ENCODE measurements around the gene CD81. TPM values are rescaled to one million over a fixed set of nuclear protein-coding genes. Genes with fewer than 3 reads are reported as not detected.
A peak's percentile ranks its signal among the peaks of the same experiment; 100 is the strongest.

CD81 gene
- total and polyA plus RNA-seq, 8 donors = 595 to 754 (median 652) TPM

GRCh38 chr11:2365571-2366210, 11.4 kb upstream of the CD81 start:
- ATAC-seq (no peak), DNase-seq (peak in 1 of 4 donors; percentile 58)
- Histone ChIP-seq H3K9me3 (no peaks in the 10 kb centered on the region), H3K36me3 (no peaks in the 10 kb centered on the region), H3K27me3 (no peaks in the 10 kb centered on the region), H3K4me1 (no peaks in the 10 kb centered on the region), H3K4me3 (no peak overlapping the region), H3K27ac (no peak overlapping the region)
- TF ChIP-seq CTCF (IDR thresholded peaks at IDR 0.05) = no peak
- intact Hi-C loops (cut with DNase I) = no loop called here

- intact Hi-C loops (cut with DNase I) = no loop called here
Measured at GRCh38 chr11:2366276-2366675, 10.8 kb upstream of the CD81 start.

GRCh38 chr11:2366733-2367132, 10.4 kb upstream of the CD81 start:
- ATAC-seq = no peak
- no peaks in the 10 kb centered on the region for H3K27me3 ChIP-seq
- no peaks in the 10 kb centered on the region for H3K4me1 ChIP-seq
- no peak overlapping the region for H3K4me3 ChIP-seq
- no peak for TF ChIP-seq CTCF (IDR thresholded peaks at IDR 0.05)
- intact Hi-C loops (cut with DNase I) = no loop called here
- H3K36me3 ChIP-seq = no peaks in the 10 kb centered on the region
- H3K9me3 ChIP-seq = no peaks in the 10 kb centered on the region
- peak in 1 of 4 donors; percentile 37 for DNase-seq
- H3K27ac ChIP-seq = no peak overlapping the region

More at GRCh38 chr11:2366276-2366675, 10.8 kb upstream of the CD81 start:
- Histone ChIP-seq H3K27ac (no peak overlapping the region), H3K9me3 (no peaks in the 10 kb centered on the region), H3K4me3 (no peak overlapping the region), H3K27me3 (no peaks in the 10 kb centered on the region), H3K36me3 (no peaks in the 10 kb centered on the region), H3K4me1 (no peaks in the 10 kb centered on the region)
- peak in 1 of 4 donors; percentile 50 for DNase-seq
- no peak for TF ChIP-seq CTCF (IDR thresholded peaks at IDR 0.05)
- ATAC-seq = no peak

DNA sequence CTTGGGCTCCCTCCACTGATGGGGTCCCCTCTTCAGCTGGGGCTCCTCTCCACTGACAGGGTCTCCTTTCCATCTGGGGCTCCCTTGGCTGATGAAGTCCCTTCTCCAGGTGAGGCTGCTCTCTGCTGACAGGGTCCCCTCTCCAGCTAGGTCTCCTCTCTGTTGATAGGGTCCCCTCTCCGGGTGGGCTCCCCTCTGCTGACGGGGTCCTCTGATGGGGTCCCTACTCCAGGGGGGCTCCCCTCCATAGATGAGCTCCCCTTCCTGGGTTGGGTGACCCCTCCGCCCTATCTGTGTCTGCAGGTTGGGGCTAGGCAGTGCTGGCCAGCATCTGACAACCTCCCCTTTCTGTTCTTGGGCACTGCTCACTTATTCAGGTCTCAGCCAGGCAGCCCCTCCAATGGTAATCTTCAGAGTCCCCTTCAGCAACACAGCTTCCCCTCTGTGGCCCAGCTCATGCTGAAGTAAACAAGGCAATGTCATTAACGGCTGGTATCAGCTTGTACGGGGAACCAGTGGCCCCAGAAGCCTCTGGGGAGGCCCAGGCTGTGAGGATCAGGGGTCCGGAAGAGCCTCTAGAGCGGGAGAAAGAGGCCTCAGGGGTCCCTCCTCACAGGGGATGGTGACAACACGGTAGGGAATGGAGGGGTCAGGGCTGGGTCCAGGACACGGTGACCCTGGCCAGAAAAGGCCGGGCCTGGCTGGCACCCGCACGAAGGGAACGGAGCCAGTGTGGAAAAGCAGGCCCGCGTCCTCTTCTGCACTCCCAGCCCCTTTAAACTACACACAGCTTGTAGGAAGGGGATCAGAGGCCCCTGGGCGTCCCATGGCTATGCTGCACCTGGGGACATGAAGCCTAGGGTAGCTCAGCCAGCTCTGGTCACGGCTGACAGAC, 9.6 kb upstream of the CD81 start:
- H3K27me3 ChIP-seq = no peaks in the 10 kb centered on the region
- no peaks in the 10 kb centered on the region for H3K36me3 ChIP-seq
- TF ChIP-seq CTCF (IDR thresholded peaks at IDR 0.05) = no peak
- peak in 1 of 4 donors; percentile 45 for DNase-seq
- intact Hi-C loops (cut with DNase I) = no loop called here
- no peaks in the 10 kb centered on the region for H3K4me1 ChIP-seq
- ATAC-seq = no peak
- H3K9me3 ChIP-seq = no peaks in the 10 kb centered on the region
- no peak overlapping the region for H3K27ac ChIP-seq
- no peak overlapping the region for H3K4me3 ChIP-seq

DNA sequence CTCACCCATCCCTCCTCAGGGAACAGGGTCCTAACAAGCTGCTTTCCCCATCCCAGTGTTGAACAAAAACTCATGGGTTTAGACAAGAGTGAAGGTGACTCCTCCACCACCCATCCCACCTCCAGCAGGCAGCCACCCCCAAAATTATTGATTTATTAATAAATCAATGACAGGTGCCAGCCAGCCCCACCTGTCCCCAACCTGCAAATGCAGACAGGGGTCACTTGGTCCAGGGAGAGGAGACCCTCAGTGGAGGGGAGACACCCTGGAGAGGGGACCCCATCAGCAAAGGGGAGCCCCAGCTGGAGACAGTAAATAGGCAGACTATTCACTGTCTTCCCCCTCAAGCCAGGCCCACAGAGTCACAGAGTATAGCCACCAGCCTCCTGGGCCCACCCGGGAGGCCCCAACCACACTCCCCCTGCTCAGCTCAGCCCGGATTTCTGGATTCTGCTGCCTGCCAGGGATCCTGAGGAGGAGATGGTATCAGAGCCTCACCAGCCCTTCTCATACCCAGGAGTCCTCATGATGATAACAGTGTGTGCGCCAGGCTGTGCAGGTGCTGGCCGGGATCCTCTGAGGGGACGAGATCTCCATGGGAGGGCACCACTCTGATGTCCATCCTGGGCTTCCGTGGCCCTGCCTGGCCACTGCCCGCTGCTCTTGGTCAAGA, 8.8 kb upstream of the CD81 start:
- Histone ChIP-seq H3K9me3 (no peaks in the 10 kb centered on the region), H3K27me3 (no peaks in the 10 kb centered on the region), H3K27ac (no peak overlapping the region), H3K36me3 (no peaks in the 10 kb centered on the region), H3K4me3 (no peak overlapping the region), H3K4me1 (no peaks in the 10 kb centered on the region)
- ATAC-seq (no peak), DNase-seq (peak in 1 of 4 donors; percentile 31)
- TF ChIP-seq CTCF (IDR thresholded peaks at IDR 0.05) = no peak
- intact Hi-C loops (cut with DNase I) = no loop called here
